ENCODE data around the gene TAF6. TPM values are rescaled to one million over a fixed set of nuclear protein-coding genes. Genes with fewer than 3 reads are reported as not detected.

The TAF6 gene
- total RNA-seq, 1 experiment from 2014 or later, result 87.1 TPM

GRCh38 chr7:100088621-100089457, 30.3 kb downstream of the TAF6 start, which contains the start of gene COPS6:
TSS of gene COPS6 (plus strand) at chr7:100088969. CDS start at chr7:100088991, 22 bp downstream.
- Histone ChIP-seq H4K5ac (ENCODE audit: insufficient read length, low read depth, low read length) (no peak within 1 kb of the TSS), H2AFZ (ENCODE audit: low read length) (no peak within 1 kb of the TSS), H3K79me1 (ENCODE audit: insufficient read depth, low read depth, low read length, poor library complexity, severe bottlenecking) (no peaks in the 10 kb centered on the region), H2BK5ac (ENCODE audit: insufficient read length, low read length) (no peak within 1 kb of the TSS), H3K4me2 (ENCODE audit: insufficient read depth, insufficient read length, low read length) (peak within 1 kb of the TSS; percentile 90), H2BK12ac (ENCODE audit: insufficient read length, low read depth, low read length) (no peak within 1 kb of the TSS), H3T11ph (ENCODE audit: low read length) (no peak within 1 kb of the TSS), H3K56ac (ENCODE audit: insufficient read length, low read depth, low read length) (no peak within 1 kb of the TSS), H3K23me2 (ENCODE audit: insufficient read length, low read depth, low read length, poor library complexity, severe bottlenecking) (peaks cover 4% of the 10 kb centered on the region), H3K4ac (ENCODE audit: low read depth, low read length) (no peak within 1 kb of the TSS), H3K18ac (ENCODE audit: insufficient read length, low read depth, low read length) (peak within 1 kb of the TSS; percentile 90), H3K4me1 (ENCODE audit: insufficient read depth, low read length) (no peaks in the 10 kb centered on the region), H3K79me2 (ENCODE audit: insufficient read depth, low read length) (no peaks in the 10 kb centered on the region), H3K23ac (ENCODE audit: insufficient read length, low read depth, low read length) (no peak within 1 kb of the TSS), H2BK15ac (ENCODE audit: low read depth, low read length) (no peak within 1 kb of the TSS), H3K9ac (ENCODE audit: extremely low read depth, insufficient read length, low read length) (peak within 1 kb of the TSS; percentile 93), H4K91ac (ENCODE audit: insufficient read length, low read depth, low read length) (no peak within 1 kb of the TSS), H2BK20ac (ENCODE audit: low read depth, low read length, poor library complexity, severe bottlenecking) (no peak within 1 kb of the TSS), H2AK5ac (ENCODE audit: insufficient read length, low read length) (no peak within 1 kb of the TSS), H2BK120ac (ENCODE audit: low read depth, low read length, poor library complexity, severe bottlenecking) (no peak within 1 kb of the TSS), H3K27me3 (ENCODE audit: insufficient read depth, low read length) (no peaks in the 10 kb centered on the region), H4K8ac (replicated peaks; ENCODE audit: insufficient read length, low read depth, low read length) (peak within 1 kb of the TSS; percentile 19), H3K9me3 (ENCODE audit: control insufficient read depth, low read depth, low read length) (no peaks in the 10 kb centered on the region), H4K20me1 (ENCODE audit: control insufficient read depth, insufficient read depth, insufficient read length) (no peaks in the 10 kb centered on the region), H3K14ac (ENCODE audit: insufficient read depth, low read length) (peak within 1 kb of the TSS; percentile 96), H3K27ac (ENCODE audit: insufficient read length, low read depth, low read length) (peak within 1 kb of the TSS; percentile 15)
- peaks cover 9 to 10% of the 10 kb centered on the region in 2 experiments for H3K4me1 Mint-ChIP-seq
- peak within 1 kb of the TSS; percentile 93 to 98 (median 97) for H3K27ac Mint-ChIP-seq
- TF ChIP-seq, protein P1, sequence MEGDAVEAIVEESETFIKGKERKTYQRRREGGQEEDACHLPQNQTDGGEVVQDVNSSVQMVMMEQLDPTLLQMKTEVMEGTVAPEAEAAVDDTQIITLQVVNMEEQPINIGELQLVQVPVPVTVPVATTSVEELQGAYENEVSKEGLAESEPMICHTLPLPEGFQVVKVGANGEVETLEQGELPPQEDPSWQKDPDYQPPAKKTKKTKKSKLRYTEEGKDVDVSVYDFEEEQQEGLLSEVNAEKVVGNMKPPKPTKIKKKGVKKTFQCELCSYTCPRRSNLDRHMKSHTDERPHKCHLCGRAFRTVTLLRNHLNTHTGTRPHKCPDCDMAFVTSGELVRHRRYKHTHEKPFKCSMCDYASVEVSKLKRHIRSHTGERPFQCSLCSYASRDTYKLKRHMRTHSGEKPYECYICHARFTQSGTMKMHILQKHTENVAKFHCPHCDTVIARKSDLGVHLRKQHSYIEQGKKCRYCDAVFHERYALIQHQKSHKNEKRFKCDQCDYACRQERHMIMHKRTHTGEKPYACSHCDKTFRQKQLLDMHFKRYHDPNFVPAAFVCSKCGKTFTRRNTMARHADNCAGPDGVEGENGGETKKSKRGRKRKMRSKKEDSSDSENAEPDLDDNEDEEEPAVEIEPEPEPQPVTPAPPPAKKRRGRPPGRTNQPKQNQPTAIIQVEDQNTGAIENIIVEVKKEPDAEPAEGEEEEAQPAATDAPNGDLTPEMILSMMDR (conservative IDR thresholded peaks at IDR 0.05), result no peak
- WGBS (ENCODE audit: extremely low coverage, insufficient read length, low lambda C conversion rate), result no CpG with 5 or more reads among the region's 68 CpGs
- DNase-seq, result peak; percentile 78
- no peaks in the 10 kb centered on the region; a peak in 1 of 5 replicates for H3K9me3 Mint-ChIP-seq
- H3K36me3 Mint-ChIP-seq (ENCODE audit: insufficient read depth in 1 of 3, low read depth in 3 of 3), result peaks cover 39 to 42% (median 41%) of the 10 kb centered on the region in 3 experiments
- H3K27me3 Mint-ChIP-seq (ENCODE audit: low read depth), result peaks cover 5% of the 10 kb centered on the region
- peak within 1 kb of the TSS; percentile 96 to 97 for H3K4me3 Mint-ChIP-seq
